ENCODE data around the gene ERICH6B.

DNA sequence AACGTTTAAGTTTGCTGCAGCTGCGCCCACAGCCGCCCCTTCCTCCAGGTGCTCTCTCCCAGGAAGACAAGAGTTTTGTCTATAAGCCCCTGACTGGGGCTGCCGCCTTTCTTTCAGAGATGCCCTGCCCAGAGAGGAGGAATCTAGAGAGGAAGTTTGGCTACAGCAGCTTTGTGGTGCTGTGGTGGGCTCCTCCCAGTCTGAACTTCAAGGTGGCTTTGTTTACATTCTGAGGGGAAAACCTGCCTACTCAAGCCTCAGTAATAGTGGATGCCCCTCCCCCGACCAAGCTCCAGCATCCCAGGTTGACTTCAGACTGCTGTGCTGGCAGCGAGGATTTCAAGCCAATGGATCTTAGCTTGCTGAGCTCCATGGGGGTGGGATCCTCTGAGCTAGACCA lies 6.4 kb upstream of the ERICH6B start:
- TF ChIP-seq, protein P1, sequence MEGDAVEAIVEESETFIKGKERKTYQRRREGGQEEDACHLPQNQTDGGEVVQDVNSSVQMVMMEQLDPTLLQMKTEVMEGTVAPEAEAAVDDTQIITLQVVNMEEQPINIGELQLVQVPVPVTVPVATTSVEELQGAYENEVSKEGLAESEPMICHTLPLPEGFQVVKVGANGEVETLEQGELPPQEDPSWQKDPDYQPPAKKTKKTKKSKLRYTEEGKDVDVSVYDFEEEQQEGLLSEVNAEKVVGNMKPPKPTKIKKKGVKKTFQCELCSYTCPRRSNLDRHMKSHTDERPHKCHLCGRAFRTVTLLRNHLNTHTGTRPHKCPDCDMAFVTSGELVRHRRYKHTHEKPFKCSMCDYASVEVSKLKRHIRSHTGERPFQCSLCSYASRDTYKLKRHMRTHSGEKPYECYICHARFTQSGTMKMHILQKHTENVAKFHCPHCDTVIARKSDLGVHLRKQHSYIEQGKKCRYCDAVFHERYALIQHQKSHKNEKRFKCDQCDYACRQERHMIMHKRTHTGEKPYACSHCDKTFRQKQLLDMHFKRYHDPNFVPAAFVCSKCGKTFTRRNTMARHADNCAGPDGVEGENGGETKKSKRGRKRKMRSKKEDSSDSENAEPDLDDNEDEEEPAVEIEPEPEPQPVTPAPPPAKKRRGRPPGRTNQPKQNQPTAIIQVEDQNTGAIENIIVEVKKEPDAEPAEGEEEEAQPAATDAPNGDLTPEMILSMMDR (IDR thresholded peaks at IDR 0.05): no peak
- TF ChIP-seq POLR2AphosphoS5 (IDR thresholded peaks at IDR 0.05) (no peak), POLR2A (IDR thresholded peaks at IDR 0.05) (no peak)

Data from breast epithelium (tissue), 3 donors.